Mucosa of gallbladder (tissue), 1 donor: Measurements from ENCODE around the gene DCLK1. TPM values are rescaled to one million over a fixed set of nuclear protein-coding genes. Genes with fewer than 3 reads are reported as not detected.
"Not testable (repeated sequence)": the region's sequence is repeated elsewhere in the genome, so short reads cannot be mapped to it uniquely, and the experiment has no call there.

Experiments used
- DNase-seq: peaks from one replicate; pipeline ENCODE4 v3.0.0-alpha.2; 2020; ENCODE audit warnings: low spot score
- total RNA-seq: library from RNA; stranded (reverse); gene quantifications from one replicate; pipeline ENCODE4 v1.2.1, GENCODE V29; 2021
- donor health status: DM: no; HTN: no; CAD: no.

Gene DCLK1
- total RNA-seq, 1 donor from 2014 or later = 6.0 TPM

DNA sequence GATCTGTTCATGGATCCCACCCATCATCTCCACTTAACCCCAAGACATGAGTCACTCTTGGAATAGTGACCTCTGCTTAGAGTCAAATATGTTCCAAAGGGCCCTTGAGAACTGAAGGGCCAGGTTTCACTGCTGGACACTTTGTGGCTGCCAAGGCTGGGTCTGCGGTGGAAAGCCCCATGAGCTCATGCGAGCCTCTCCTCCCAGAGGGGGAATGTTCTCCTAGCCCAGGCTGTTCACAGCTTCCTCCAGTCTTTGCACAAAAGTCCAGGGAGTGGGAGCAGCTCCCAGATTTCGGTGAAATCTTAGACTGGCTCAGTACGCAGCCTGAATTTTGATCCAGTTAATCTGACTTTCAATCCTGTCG is 732 bp upstream of the DCLK1 start:
- no peak for DNase-seq

DNA sequence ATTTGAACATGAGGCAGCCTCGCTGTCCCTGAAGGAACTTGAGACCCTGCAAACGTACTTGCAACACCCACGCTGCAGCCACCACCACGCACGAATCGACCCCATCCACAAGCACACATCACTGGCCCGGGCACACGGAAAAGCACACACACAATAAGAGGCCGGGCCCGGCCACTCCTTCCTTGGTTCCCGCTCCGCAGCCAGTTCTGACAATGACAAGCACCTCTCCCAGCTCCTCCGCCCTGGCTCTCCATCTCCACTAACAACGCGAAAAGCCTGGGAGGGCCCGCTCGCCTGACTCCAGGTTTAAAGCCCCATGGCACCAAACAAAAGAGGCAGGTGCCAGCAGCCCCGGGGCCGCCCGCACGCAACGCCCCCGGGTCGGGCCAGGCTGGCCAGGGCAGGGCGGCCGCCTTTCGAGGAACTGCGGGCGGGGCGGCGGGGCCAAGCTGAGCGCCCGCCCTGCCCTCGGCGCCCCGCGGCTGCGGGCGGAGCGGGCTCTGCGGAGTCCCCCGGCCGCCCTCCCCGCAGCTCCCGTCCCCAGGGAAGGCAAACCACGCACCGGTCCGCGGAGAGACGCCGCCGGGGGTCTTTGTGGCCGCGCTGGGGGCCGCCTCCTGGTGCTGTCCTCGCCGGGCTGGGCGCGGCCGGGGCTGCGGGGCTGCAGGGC is 495 bp downstream of the DCLK1 start:
- no peak for DNase-seq

- no peak for DNase-seq
Observed at GRCh38 chr13:36130193-36130551, 1.0 kb downstream of the DCLK1 start.

DNA sequence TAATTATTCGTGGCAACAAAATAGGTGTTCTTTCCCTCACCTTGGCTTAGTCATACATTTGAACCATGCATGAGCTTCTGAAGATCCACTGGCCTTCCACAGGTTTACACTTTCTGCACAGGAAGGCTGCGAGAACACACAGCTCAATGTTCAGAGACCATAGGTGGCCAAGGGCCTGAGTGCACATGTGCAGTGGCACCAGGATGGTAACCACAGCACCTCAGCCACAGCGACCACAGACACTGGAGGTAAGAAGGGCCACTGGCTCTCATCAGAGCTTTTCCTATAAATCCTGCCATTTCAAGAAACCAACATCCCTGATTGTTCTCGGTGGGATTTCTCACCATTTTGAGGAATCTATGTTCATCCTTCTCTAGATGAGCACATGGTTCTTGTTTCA is 1.6 kb downstream of the DCLK1 start:
- no peak for DNase-seq

GRCh38 chr13:36126491-36126890 is 4.7 kb downstream of the DCLK1 start:
- DNase-seq = no peak

- DNase-seq = no peak
Observed at GRCh38 chr13:36125841-36126240, 5.3 kb downstream of the DCLK1 start.

DNA sequence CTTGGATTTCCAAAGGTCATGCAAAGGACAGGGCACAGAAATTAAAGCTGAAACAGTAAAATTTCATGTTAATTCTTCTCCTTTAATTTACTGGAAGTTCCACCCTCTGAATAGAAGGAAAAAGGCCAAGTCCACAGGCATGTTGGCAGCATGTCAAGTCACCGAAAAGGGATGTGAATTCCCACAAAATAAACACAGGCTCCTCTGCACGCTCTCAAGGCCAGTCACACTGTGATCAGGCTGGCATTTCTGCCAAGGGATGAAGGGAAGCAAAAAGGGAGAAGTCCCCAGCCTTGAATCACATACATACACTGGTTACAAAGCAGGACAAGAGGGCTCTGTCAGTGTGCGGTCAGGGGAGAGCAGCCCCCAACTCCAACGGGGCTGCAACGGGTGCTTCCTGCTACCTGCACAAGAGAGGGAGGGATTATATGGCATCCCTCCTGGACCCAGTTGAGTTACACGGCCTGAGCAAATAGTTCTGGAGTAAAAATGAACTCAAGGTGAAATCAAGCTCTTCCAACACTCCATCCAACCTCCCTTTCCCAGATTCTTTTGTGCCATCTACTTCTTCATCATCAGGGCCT is 6.9 kb downstream of the DCLK1 start:
- DNase-seq = peak; percentile 38

DNA sequence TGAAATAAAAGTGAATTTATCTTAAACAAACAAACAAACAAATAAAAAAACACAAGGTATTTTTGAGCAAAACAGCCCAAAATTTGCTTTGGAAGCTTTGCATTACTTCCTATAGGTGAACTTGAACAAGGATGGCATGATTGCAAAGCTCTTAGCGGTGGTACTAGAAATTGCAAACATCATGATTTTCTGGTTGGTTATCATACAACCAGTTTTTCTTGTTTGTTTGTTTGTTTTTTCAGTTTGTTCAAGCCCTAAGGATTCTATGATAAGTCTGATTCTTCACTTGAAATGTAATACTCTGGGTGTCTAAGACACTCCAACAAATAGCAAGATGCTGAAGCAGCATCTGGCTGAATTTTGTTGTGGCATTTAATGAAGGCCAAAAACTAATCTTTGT is 15.9 kb downstream of the DCLK1 start:
- DNase-seq = no peak

GRCh38 chr13:36114233-36114632 is 16.9 kb downstream of the DCLK1 start:
- no peak for DNase-seq

- no peak for DNase-seq
Observed at GRCh38 chr13:36108954-36109353, 22.2 kb downstream of the DCLK1 start.

DNA sequence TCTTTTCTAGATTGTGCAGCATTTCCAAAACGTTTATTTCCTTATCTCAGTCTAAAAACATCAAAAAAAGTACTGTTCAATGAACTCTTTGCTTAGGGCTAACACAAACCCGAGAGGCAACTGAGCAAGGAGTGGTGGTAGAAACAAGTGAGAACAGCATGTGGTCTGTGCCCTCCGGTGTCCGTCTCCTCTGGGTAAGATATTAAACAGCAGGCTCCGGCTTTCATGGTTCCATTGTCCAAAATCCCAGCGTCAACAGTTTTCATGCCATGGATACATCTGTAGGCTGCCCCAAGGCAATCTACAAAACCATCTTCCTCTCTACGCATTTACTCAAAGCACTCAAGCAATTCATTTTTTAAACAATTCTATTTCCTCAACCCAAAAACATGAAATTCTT is 22.8 kb downstream of the DCLK1 start:
- no peak for DNase-seq

DNA sequence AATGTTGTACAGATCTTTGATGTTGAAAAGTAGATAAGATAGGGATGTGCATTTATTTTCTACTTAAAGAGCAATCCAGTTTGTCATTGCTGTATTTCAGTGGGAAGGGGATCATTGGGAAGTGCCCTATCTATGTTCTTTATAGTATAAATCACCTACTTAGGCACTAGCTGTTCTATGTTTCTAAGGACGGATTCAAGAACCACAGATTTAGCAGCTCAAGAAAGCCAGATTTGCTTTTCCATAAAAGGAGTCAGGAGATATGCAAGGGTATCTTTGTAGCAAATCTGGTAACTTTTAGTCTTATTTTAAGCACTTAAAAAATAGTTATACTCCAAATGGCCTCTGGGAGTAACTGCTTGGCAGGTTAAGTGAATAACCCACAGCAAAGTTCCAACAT is 23.7 kb downstream of the DCLK1 start:
- DNase-seq = no peak

DNA sequence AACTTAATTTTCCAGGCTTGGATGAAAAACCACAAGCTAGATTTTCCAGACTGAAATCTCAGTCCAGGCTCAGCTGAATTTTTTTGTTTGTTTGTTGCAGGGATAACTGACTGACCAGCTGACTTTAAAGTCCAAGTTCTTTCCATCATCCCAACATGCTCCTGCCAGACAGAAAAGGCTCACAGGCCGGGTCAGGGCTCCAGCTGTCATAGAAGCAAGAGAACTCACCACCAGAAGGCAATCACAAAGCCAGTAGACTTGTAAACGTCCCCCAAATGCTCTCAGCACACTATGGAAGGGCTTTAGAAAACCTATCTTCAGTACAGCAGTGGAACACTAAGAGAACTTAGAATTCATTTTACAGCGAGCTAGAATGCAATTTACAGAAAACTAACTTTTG is 25.5 kb downstream of the DCLK1 start:
- no peak for DNase-seq

DNA sequence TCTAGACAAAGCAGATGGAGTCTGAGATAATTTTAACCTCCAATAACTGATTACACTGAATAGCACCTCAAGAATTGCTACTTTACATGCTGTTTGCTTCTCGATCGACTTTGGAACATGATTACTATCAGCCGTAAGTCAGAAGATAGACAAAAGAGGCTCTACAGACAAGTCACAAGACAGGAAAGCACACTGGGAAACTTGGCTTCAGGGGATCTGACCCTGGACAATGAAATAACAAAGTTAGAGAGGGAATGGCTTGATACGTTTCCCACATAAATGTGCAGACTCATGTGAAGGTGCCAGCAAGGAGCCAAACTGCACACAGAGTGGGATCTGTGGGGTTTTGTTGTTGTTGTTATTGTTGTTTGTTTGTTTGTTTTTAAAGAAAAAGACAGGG is 28.5 kb downstream of the DCLK1 start:
- no peak for DNase-seq

DNA sequence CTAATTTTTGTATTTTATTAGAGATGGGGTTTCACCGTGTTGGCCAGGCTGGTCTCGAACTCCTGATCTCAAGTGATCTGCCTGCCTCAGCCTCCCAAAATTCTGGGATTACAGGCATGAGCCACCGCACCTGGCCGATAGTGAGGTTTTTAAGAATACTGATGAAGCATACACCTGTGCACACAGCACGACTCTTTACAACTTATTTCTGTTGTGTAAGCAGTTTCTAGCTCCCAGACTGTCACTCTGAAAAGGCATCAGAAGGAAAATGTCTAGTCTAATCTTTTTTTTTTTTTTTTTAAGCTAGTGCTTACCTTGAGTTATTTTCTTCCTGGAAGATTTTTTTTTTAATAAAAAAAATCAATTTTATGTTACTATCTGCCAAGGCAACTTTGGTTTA is 29.3 kb downstream of the DCLK1 start:
- DNase-seq = not testable (repeated sequence)

DNA sequence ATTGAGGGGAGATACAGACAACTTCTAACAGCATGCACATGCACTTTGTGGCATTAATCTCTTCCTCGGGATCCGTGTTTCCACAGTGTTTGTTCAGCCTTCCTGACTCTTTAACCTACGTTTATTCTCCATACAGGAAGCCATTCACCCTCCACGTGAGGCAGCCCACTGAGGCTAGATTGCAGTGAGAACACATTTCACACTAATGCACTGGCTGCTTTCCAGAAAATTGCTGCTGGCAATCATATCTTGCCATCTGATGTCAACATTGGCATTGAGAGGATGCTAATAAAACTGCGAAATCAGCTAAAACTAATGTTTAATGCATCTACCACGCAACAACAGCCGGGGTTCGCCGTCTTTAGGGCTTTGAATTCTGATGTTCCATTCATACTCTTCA is 30.0 kb downstream of the DCLK1 start:
- DNase-seq = no peak

DNA sequence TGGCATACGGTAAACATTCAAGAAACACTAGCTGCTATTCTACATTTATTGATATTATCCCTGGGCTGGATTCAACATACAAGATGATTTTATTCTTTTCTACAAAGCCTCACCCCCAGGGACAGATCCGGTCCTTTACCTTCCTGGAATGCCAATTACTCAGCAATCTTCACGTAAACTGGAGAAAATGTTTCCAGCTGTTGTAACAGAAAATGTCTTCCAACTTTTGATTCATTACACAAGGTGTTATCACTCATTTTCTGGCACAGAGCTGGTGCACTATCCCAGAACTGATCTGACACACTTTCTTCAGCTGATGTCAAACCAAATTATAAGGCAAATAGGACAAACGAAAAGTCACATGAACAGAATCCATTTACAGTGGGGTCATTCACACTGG is 33.1 kb downstream of the DCLK1 start:
- no peak for DNase-seq

DNA sequence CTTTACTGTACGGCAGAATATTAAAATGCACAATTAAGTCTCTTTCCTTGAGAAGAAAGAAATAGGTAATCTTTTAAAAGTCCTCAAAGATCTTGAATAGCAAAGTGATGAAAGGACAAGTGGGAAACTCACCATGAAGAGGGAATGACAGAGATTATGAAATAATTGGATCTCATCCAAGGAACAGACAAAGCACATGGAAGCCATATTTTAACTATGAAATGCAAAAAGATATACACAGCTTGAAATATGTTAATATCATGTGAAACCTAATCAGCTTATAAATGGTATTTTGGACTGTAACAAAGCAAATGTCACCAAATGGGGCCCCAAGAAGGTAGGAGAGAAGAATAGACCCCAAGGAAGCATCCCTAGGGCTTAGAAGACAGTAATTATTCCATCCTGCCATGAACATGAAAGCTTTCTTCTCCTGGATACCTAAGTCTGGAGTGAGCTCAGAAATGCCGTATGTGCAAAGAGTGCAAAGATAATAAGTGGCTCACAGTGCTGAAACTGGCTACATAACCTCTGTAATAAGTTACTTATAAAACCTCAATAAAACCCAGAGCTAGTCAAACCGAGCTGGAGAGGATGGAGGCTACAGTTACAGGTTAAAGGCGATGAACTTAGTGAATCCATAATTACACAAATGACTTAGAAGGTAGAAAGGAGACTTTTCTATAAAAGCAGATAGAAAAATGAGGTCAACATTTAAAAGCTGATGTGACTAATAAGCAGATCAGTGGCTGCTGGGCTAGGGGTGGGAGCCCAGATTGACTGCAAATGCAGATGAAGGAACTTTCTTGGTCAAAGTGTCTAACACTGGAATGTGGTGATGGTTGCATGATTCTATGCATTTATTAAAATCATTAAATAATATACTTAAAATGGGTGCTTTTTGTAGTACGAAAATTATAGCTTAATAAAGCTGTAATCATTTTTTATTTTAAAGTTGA is 34.4 kb downstream of the DCLK1 start:
- DNase-seq = no peak

GRCh38 chr13:36094478-36094877 is 36.7 kb downstream of the DCLK1 start:
- DNase-seq = no peak

GRCh38 chr13:36090592-36090991 is 40.6 kb downstream of the DCLK1 start:
- DNase-seq = no peak

DNA sequence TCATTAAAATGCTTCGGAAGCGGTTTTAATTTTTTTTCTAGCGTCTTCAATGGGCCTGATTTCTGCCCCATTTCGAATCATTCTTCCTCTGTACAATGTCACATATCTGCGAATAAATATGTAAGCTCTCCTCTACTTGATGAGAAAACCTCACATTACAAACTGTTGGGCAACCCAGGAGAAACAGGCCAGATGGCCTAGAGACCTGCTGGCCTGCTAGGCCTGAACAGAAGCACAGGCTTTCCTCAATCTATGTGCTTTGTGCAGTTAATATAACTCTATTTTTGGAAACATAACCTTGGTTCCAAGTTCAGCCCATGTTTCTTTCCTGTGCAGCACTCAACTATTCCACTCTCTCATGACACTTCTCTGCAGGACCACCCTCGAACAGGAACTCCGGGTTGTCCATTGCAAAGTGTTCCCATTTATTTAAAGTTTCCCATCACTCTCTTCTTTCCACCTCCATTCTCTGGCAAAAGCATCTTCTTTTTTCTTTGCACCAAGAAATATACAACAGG is 42.0 kb downstream of the DCLK1 start:
- no peak for DNase-seq

DNA sequence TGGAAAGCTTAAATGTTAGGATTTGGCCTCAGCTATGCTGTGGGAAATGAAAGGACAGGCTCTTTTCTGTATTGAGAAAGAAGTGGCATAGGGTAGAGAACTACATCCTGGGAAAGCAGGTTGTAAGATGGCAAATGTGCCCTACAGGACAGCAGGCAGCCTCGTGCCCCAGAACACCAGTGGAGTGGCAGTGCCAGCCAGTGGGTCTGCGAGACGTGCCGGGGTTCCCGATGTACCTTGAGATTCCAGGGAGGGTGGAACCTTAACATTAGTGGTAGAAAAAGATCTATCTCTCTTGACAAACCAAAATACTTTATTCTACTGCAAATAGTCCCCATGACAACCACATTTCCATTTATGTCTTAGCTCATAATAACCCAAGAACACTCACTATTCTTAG is 42.7 kb downstream of the DCLK1 start:
- DNase-seq = no peak

DNA sequence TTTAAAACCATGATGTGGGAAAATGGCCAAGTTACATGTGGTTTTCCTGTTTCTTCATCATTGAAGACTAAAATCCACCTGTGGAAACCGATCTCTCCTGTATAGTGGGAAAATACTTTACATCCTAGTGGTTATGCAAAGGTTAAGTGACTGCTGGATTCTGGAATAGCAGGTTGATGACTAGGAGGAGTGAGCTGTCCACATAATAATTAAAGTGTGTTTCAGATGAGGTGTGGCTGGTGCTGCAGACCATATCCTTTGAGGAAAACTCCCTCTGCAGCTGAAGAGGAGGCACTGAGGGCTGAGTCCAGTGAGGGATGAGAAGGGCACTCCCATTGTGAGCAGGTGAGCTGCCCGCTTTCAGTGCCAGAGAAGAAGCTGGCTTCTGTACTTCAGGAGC is 43.2 kb downstream of the DCLK1 start:
- no peak for DNase-seq
